OCI-LY1 (cell line): ENCODE data around the gene LHFPL2.

Experiments
- EZH2 ChIP-seq: fragments of 200-600 bp; sonication (generic), shearing (Covaris generic); IDR thresholded peaks from 2 replicates; pipeline ENCODE4 v1.8.0; 2017; ENCODE audit warnings: borderline replicate concordance, mixed run types, mild to moderate bottlenecking, antibody characterized with exemption, low read length, moderate library complexity, mixed read lengths
- TF ChIP-seq, protein P1 (sequence below): fragments of 200-600 bp; sonication (generic), shearing (Covaris generic); IDR thresholded peaks from 2 replicates; pipeline ENCODE4 v1.5.1; 2017; ENCODE audit warnings: mild to moderate bottlenecking, antibody characterized with exemption, low read length, moderate library complexity, mixed read lengths

DNA sequence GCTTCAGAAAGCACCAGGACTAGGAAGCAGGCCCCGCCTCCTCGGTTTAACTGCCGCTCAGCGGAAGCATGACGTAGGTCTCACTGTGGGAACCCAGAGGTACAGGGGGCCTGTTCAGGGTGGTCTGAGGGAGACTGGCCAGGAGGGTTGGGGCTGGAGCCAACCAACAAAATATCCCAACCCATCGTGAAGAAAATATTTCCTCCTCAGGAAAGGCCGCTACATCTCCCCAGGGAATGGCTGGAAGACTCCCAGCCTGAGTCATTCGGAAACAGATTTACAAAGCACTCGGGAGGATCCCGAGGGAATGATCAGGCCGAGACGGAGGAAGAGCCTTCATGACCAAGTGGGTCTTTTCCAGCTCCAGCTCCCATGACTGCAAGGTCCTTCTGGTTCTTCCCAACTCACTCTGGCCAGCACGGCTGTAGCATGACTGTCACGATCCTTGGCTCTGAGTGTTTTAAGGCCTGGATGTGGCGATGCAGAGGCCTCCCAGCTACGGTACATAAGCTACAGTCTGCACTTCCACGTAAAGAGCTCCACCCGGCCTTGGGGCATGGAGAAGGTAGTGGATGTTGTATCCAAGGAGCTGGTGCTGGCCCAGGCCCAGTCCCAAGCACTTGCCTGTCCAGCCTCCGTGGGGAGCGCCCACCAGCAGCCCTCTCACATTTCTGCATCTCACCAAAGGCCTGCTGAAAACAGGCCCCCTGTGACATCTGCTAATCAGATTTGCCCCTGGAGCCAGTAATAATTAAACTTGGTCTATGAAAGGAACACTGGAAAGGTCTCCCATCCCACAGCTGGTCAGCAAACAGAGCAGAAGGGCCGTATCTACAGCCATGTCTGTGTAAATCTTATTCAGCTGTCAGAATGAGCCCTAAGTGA, 100.6 kb downstream of the LHFPL2 start:
- TF ChIP-seq, protein P1, sequence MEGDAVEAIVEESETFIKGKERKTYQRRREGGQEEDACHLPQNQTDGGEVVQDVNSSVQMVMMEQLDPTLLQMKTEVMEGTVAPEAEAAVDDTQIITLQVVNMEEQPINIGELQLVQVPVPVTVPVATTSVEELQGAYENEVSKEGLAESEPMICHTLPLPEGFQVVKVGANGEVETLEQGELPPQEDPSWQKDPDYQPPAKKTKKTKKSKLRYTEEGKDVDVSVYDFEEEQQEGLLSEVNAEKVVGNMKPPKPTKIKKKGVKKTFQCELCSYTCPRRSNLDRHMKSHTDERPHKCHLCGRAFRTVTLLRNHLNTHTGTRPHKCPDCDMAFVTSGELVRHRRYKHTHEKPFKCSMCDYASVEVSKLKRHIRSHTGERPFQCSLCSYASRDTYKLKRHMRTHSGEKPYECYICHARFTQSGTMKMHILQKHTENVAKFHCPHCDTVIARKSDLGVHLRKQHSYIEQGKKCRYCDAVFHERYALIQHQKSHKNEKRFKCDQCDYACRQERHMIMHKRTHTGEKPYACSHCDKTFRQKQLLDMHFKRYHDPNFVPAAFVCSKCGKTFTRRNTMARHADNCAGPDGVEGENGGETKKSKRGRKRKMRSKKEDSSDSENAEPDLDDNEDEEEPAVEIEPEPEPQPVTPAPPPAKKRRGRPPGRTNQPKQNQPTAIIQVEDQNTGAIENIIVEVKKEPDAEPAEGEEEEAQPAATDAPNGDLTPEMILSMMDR = no peak
- TF ChIP-seq EZH2 = no peak
